Neural cell (in vitro differentiated cells): Measurements from ENCODE around the gene TPPP.

Experiments
- CTCF ChIP-seq: fragments of 450-650 bp; IDR thresholded peaks from 2 replicates; pipeline ENCODE4 v1.5.1; 2014; ENCODE audit warnings: antibody characterized with exemption, mild to moderate bottlenecking, moderate library complexity; ENCODE audit not compliant: poor library complexity, severe bottlenecking
- EP300 ChIP-seq: fragments of 450-650 bp; conservative IDR thresholded peaks from 2 replicates; pipeline ENCODE4 v1.6.1; 2014; ENCODE audit warnings: antibody characterized with exemption, mild to moderate bottlenecking, moderate library complexity; ENCODE audit not compliant: poor library complexity, severe bottlenecking
- EZH2 ChIP-seq: fragments of 200-600, 300-800 bp; shearing (Covaris generic), sonication (generic); IDR thresholded peaks from 2 replicates; pipeline ENCODE4 v1.6.1; 2014; ENCODE audit warnings: antibody characterized with exemption, low read length, borderline replicate concordance, mild to moderate bottlenecking; ENCODE audit not compliant: insufficient read depth, poor library complexity, severe bottlenecking
- POLR2AphosphoS5 ChIP-seq: IDR thresholded peaks from 2 replicates; pipeline ENCODE4 v1.6.1; 2012
- SMC3 ChIP-seq: fragments of 450-650 bp; conservative IDR thresholded peaks from 2 replicates; pipeline ENCODE4 v1.6.1; 2014; ENCODE audit warnings: antibody characterized with exemption, mild to moderate bottlenecking, moderate library complexity; ENCODE audit not compliant: poor library complexity
- TAF1 ChIP-seq: IDR thresholded peaks from 2 replicates; pipeline ENCODE4 v1.6.1; 2012; ENCODE audit warnings: low read depth

GRCh38 chr5:627840-628239 is 65.3 kb downstream of the TPPP start:
- TF ChIP-seq CTCF (no peak), TAF1 (no peak), POLR2AphosphoS5 (no peak), SMC3 (no peak), EP300 (no peak), EZH2 (no peak)
